Lower leg skin (tissue), 3 donors: ENCODE results near the gene RBCK1.

Experiments used
- POLR2A ChIP-seq, 2 donors: fragments of 450-650 bp; IDR thresholded peaks; one replicate each; pipeline ENCODE4 v1.6.1; 2016 to 2017; ENCODE audit warnings: antibody characterized with exemption in 2 of 2, mild to moderate bottlenecking in 1 of 2, moderate library complexity in 1 of 2
- TF ChIP-seq, protein P1 (sequence below), 3 donors: fragments of 450-650 bp; IDR thresholded peaks; one replicate each; pipeline ENCODE4 v1.5.1; 2016; ENCODE audit warnings: antibody characterized with exemption in 3 of 3, mild to moderate bottlenecking in 3 of 3, moderate library complexity in 2 of 3

DNA sequence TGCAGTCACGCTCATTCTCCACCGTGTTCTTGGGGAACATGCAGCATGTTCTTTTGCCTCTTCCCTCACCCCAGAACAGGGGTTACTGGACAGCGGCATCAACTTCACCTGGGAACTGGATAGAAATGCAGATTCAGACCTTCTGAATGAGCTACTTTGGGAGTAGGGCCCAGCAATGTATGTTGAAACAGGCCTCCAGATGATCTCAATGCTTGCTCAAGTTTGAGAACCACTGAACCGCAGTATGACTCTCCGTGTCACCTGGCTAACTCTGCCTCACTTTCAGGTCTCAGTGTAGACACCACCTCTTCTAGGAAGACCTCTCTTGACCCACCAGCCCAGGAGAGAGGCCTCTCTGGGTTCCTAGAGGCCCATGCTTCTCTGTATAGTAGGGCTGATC is 22.7 kb upstream of the RBCK1 start:
- TF ChIP-seq POLR2A (IDR thresholded peaks at IDR 0.05), result no peak
- TF ChIP-seq, protein P1, sequence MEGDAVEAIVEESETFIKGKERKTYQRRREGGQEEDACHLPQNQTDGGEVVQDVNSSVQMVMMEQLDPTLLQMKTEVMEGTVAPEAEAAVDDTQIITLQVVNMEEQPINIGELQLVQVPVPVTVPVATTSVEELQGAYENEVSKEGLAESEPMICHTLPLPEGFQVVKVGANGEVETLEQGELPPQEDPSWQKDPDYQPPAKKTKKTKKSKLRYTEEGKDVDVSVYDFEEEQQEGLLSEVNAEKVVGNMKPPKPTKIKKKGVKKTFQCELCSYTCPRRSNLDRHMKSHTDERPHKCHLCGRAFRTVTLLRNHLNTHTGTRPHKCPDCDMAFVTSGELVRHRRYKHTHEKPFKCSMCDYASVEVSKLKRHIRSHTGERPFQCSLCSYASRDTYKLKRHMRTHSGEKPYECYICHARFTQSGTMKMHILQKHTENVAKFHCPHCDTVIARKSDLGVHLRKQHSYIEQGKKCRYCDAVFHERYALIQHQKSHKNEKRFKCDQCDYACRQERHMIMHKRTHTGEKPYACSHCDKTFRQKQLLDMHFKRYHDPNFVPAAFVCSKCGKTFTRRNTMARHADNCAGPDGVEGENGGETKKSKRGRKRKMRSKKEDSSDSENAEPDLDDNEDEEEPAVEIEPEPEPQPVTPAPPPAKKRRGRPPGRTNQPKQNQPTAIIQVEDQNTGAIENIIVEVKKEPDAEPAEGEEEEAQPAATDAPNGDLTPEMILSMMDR (IDR thresholded peaks at IDR 0.05), result no peak
